Mammary epithelial cell (primary cell): Measurements from ENCODE around the gene INPPL1.

ENCODE experiments used
- EZH2 ChIP-seq: IDR thresholded peaks from 2 replicates; pipeline ENCODE4 v1.6.1; 2012; ENCODE audit warnings: low read length, inconsistent platforms, borderline replicate concordance
- TF ChIP-seq, protein P1 (sequence below), 2 donors: IDR thresholded peaks in 1 of 2; conservative IDR thresholded peaks in 1 of 2; 2 replicates each; pipeline ENCODE4 v1.5.1; 2011 to 2012; ENCODE audit warnings: inconsistent platforms in 2 of 2, low read length in 2 of 2, mild to moderate bottlenecking in 2 of 2, control low read depth in 1 of 2, low read depth in 1 of 2; ENCODE audit not compliant: insufficient read depth in 1 of 2; ENCODE audit errors: extremely low read depth in 1 of 2

DNA sequence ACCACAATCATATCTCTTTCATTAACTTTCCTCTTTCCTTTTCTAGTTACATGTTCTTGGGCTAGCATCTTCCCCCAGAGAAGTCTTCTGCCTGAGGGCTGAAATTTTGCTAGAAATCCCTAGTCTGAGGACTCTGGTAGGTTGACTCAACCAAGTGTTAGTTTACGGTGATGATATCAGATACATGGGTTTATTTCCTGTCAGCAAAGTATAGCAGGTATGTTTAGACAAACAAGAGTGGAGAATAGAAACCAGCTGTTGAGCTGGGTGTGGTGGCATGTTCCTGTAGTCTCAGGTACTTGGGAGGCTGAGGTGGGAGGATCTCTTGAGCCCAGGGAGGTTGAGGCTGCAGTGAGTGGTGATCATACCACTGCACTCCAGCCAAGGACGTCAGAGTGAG, 21.4 kb upstream of the INPPL1 start:
- TF ChIP-seq, protein P1, sequence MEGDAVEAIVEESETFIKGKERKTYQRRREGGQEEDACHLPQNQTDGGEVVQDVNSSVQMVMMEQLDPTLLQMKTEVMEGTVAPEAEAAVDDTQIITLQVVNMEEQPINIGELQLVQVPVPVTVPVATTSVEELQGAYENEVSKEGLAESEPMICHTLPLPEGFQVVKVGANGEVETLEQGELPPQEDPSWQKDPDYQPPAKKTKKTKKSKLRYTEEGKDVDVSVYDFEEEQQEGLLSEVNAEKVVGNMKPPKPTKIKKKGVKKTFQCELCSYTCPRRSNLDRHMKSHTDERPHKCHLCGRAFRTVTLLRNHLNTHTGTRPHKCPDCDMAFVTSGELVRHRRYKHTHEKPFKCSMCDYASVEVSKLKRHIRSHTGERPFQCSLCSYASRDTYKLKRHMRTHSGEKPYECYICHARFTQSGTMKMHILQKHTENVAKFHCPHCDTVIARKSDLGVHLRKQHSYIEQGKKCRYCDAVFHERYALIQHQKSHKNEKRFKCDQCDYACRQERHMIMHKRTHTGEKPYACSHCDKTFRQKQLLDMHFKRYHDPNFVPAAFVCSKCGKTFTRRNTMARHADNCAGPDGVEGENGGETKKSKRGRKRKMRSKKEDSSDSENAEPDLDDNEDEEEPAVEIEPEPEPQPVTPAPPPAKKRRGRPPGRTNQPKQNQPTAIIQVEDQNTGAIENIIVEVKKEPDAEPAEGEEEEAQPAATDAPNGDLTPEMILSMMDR (conservative IDR thresholded peaks at IDR 0.05 in 1 of 2, IDR thresholded peaks at IDR 0.05 in 1 of 2; ENCODE audit: extremely low read depth in 1 of 2, insufficient read depth in 1 of 2, low read depth in 1 of 2, low read length in 2 of 2): no peak
- no peak for TF ChIP-seq EZH2
